ENCODE results near the gene MYH13. TPM values are rescaled to one million over a fixed set of nuclear protein-coding genes. Genes with fewer than 3 reads are reported as not detected.

MYH13 gene
- total RNA-seq, 1 experiment from 2014 or later = not detected

GRCh38 chr17:10370016-10370608, 2.7 kb downstream of the MYH13 start:
- TF ChIP-seq CREB1 (CRISPR knock-in tag; IDR thresholded peaks at IDR 0.05) (no peak), KAT7 (CRISPR knock-in tag; IDR thresholded peaks at IDR 0.05; ENCODE audit: borderline replicate concordance) (no peak)
- Mint-ChIP-seq H3K27ac (no peak overlapping the region), H3K9me3 (no peaks in the 10 kb centered on the region), H3K4me1 (peaks cover 7% of the 10 kb centered on the region), H3K27me3 (ENCODE audit: low read depth) (no peaks in the 10 kb centered on the region), H3K36me3 (no peaks in the 10 kb centered on the region), H3K4me3 (no peak overlapping the region)
- POLR2A ChIA-PET = no interaction called here
- CTCF ChIA-PET = interaction anchor here (1.5 to 2.3 kb wide), 2 partner anchors 12 to 74 kb away, joined by 4 to 11 read pairs; no protein-coding TSS in a partner anchor
- DNase-seq (ENCODE audit: low spot score) (no peak), ATAC-seq (no peak)

GRCh38 chr17:10369239-10369638, 3.6 kb downstream of the MYH13 start:
- ChIA-PET CTCF (interaction anchor here (1.3 to 2.3 kb wide), 3 partner anchors 11 to 245 kb away, joined by 4 to 11 read pairs (median 4); no protein-coding TSS in a partner anchor), POLR2A (no interaction called here)
- TF ChIP-seq FOXP1 (CRISPR knock-in tag; IDR thresholded peaks at IDR 0.05; ENCODE audit: borderline replicate concordance) = no peak
- no peak for TF ChIP-seq ZNF263 (CRISPR knock-in tag; IDR thresholded peaks at IDR 0.05; ENCODE audit: low read depth)
- TF ChIP-seq JAZF1 (CRISPR knock-in tag; IDR thresholded peaks at IDR 0.05) = no peak
- TF ChIP-seq OVOL2 (CRISPR knock-in tag; IDR thresholded peaks at IDR 0.05; ENCODE audit: borderline replicate concordance) = no peak
- TF ChIP-seq ZNF138 (CRISPR knock-in tag; conservative IDR thresholded peaks at IDR 0.05) = no peak
- no peak for TF ChIP-seq ZNF416 (CRISPR knock-in tag; IDR thresholded peaks at IDR 0.05)
- TF ChIP-seq ZNF423 (CRISPR knock-in tag; IDR thresholded peaks at IDR 0.05) = no peak
- TF ChIP-seq, protein P1, sequence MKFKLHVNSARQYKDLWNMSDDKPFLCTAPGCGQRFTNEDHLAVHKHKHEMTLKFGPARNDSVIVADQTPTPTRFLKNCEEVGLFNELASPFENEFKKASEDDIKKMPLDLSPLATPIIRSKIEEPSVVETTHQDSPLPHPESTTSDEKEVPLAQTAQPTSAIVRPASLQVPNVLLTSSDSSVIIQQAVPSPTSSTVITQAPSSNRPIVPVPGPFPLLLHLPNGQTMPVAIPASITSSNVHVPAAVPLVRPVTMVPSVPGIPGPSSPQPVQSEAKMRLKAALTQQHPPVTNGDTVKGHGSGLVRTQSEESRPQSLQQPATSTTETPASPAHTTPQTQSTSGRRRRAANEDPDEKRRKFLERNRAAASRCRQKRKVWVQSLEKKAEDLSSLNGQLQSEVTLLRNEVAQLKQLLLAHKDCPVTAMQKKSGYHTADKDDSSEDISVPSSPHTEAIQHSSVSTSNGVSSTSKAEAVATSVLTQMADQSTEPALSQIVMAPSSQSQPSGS (CRISPR knock-in tag; IDR thresholded peaks at IDR 0.05; ENCODE audit: borderline replicate concordance, low read depth) = no peak
- TF ChIP-seq, protein P2, sequence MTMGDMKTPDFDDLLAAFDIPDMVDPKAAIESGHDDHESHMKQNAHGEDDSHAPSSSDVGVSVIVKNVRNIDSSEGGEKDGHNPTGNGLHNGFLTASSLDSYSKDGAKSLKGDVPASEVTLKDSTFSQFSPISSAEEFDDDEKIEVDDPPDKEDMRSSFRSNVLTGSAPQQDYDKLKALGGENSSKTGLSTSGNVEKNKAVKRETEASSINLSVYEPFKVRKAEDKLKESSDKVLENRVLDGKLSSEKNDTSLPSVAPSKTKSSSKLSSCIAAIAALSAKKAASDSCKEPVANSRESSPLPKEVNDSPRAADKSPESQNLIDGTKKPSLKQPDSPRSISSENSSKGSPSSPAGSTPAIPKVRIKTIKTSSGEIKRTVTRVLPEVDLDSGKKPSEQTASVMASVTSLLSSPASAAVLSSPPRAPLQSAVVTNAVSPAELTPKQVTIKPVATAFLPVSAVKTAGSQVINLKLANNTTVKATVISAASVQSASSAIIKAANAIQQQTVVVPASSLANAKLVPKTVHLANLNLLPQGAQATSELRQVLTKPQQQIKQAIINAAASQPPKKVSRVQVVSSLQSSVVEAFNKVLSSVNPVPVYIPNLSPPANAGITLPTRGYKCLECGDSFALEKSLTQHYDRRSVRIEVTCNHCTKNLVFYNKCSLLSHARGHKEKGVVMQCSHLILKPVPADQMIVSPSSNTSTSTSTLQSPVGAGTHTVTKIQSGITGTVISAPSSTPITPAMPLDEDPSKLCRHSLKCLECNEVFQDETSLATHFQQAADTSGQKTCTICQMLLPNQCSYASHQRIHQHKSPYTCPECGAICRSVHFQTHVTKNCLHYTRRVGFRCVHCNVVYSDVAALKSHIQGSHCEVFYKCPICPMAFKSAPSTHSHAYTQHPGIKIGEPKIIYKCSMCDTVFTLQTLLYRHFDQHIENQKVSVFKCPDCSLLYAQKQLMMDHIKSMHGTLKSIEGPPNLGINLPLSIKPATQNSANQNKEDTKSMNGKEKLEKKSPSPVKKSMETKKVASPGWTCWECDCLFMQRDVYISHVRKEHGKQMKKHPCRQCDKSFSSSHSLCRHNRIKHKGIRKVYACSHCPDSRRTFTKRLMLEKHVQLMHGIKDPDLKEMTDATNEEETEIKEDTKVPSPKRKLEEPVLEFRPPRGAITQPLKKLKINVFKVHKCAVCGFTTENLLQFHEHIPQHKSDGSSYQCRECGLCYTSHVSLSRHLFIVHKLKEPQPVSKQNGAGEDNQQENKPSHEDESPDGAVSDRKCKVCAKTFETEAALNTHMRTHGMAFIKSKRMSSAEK (CRISPR knock-in tag; IDR thresholded peaks at IDR 0.05; ENCODE audit: borderline replicate concordance) = no peak
- TF ChIP-seq, protein P3, sequence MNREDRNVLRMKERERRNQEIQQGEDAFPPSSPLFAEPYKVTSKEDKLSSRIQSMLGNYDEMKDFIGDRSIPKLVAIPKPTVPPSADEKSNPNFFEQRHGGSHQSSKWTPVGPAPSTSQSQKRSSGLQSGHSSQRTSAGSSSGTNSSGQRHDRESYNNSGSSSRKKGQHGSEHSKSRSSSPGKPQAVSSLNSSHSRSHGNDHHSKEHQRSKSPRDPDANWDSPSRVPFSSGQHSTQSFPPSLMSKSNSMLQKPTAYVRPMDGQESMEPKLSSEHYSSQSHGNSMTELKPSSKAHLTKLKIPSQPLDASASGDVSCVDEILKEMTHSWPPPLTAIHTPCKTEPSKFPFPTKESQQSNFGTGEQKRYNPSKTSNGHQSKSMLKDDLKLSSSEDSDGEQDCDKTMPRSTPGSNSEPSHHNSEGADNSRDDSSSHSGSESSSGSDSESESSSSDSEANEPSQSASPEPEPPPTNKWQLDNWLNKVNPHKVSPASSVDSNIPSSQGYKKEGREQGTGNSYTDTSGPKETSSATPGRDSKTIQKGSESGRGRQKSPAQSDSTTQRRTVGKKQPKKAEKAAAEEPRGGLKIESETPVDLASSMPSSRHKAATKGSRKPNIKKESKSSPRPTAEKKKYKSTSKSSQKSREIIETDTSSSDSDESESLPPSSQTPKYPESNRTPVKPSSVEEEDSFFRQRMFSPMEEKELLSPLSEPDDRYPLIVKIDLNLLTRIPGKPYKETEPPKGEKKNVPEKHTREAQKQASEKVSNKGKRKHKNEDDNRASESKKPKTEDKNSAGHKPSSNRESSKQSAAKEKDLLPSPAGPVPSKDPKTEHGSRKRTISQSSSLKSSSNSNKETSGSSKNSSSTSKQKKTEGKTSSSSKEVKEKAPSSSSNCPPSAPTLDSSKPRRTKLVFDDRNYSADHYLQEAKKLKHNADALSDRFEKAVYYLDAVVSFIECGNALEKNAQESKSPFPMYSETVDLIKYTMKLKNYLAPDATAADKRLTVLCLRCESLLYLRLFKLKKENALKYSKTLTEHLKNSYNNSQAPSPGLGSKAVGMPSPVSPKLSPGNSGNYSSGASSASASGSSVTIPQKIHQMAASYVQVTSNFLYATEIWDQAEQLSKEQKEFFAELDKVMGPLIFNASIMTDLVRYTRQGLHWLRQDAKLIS (CRISPR knock-in tag; IDR thresholded peaks at IDR 0.05; ENCODE audit: borderline replicate concordance) = no peak
- no peak for TF ChIP-seq HMGA2 (CRISPR knock-in tag; IDR thresholded peaks at IDR 0.05)
- no peak for TF ChIP-seq ZNF232 (CRISPR knock-in tag; IDR thresholded peaks at IDR 0.05)
- TF ChIP-seq TEAD1 (CRISPR knock-in tag; IDR thresholded peaks at IDR 0.05) = no peak
- no peak for TF ChIP-seq PREB (CRISPR knock-in tag; IDR thresholded peaks at IDR 0.05; ENCODE audit: borderline replicate concordance)
- peaks cover 8% of the 10 kb centered on the region for H3K4me1 Mint-ChIP-seq
- H3K9me3 Mint-ChIP-seq = no peaks in the 10 kb centered on the region
- no peaks in the 10 kb centered on the region for H3K36me3 Mint-ChIP-seq
- ATAC-seq = no peak
- no peaks in the 10 kb centered on the region for H3K27me3 Mint-ChIP-seq (ENCODE audit: low read depth)
- no peak overlapping the region for H3K27ac Mint-ChIP-seq
- no peak for DNase-seq (ENCODE audit: low spot score)
- no peak overlapping the region for H3K4me3 Mint-ChIP-seq
